Fibroblast of lung (primary cell): ENCODE measurements around the gene CX3CL1. TPM values are rescaled to one million over a fixed set of nuclear protein-coding genes. Genes with fewer than 3 reads are reported as not detected.

Source experiments
- DNase-seq, 2 donors: peaks; one replicate each; pipeline versions ENCODE4 v3.0.0 to v3.0.0-alpha.2; 2010; ENCODE audit warnings: low read depth in 2 of 2
- H2AFZ ChIP-seq: 2 replicates; pipeline ENCODE4 v1.5.1; 2012; ENCODE audit warnings: low read length, control low read depth, inconsistent platforms
- H3K27ac ChIP-seq: 2 replicates; pipeline ENCODE4 v1.5.1; 2011; ENCODE audit warnings: low read length, control low read depth; ENCODE audit not compliant: insufficient read depth
- H3K27me3 ChIP-seq: 2 replicates; pipeline ENCODE4 v1.5.1; 2011; ENCODE audit warnings: mild to moderate bottlenecking, low read length; ENCODE audit not compliant: control insufficient read depth, insufficient read depth
- H3K36me3 ChIP-seq: 2 replicates; pipeline ENCODE4 v1.5.1; 2011; ENCODE audit warnings: low read length; ENCODE audit not compliant: control insufficient read depth, insufficient read depth
- H3K4me1 ChIP-seq: 2 replicates; pipeline ENCODE4 v1.5.1; 2011; ENCODE audit warnings: low read length; ENCODE audit not compliant: control insufficient read depth, insufficient read depth; ENCODE audit errors: extremely low read depth
- H3K4me2 ChIP-seq: 2 replicates; pipeline ENCODE4 v1.5.1; 2011; ENCODE audit warnings: low read length, control low read depth; ENCODE audit not compliant: insufficient read depth; ENCODE audit errors: extremely low read depth
- H3K4me3 ChIP-seq, 4 experiments: fragments of 200-600 bp in 1 of 4; sonication (generic) in 1 of 4; replicated peaks in 1 of 4; 2 replicates each; pipeline ENCODE4 v1.5.1; 2011 to 2016; ENCODE audit warnings: low read length in 4 of 4, low read depth in 3 of 4, mild to moderate bottlenecking in 3 of 4, control low read depth in 2 of 4, inconsistent platforms in 1 of 4, mixed read lengths in 1 of 4; ENCODE audit not compliant: insufficient read depth in 1 of 4; ENCODE audit errors: control extremely low read depth in 1 of 4
- H3K79me2 ChIP-seq: 2 replicates; pipeline ENCODE4 v1.5.1; 2012; ENCODE audit warnings: mild to moderate bottlenecking, low read length, inconsistent platforms; ENCODE audit not compliant: control insufficient read depth, insufficient read depth
- H3K9ac ChIP-seq: 2 replicates; pipeline ENCODE4 v1.5.1; 2011; ENCODE audit warnings: mild to moderate bottlenecking, low read length, control low read depth; ENCODE audit not compliant: insufficient read depth
- H3K9me3 ChIP-seq: 2 replicates; pipeline ENCODE4 v1.5.1; 2012; ENCODE audit warnings: low read depth, low read length; ENCODE audit not compliant: control insufficient read depth, insufficient read depth
- H4K20me1 ChIP-seq: 2 replicates; pipeline ENCODE4 v1.5.1; 2011; ENCODE audit warnings: low read length; ENCODE audit not compliant: control insufficient read depth, insufficient read depth; ENCODE audit errors: extremely low read depth
- EZH2 ChIP-seq: IDR thresholded peaks from 2 replicates; pipeline ENCODE4 v1.5.1; 2012; ENCODE audit warnings: low read length, control low read depth, mild to moderate bottlenecking; ENCODE audit errors: missing control alignments
- polyA plus RNA-seq, 2 donors: library from polyadenylated mRNA; depleted of rRNA in 1 of 2; stranded (reverse) in 1 of 2; unstranded in 1 of 2; fragments of >200 nt; gene quantifications; 2 replicates each; pipeline ENCODE4 v1.2.1, GENCODE V29; 2011 to 2012; ENCODE audit warnings: missing spikeins in 1 of 2
- total RNA-seq: library from RNA; depleted of rRNA; stranded (reverse); fragments of >200 nt; gene quantifications from 2 replicates; pipeline ENCODE4 v1.2.1, GENCODE V29; 2014
- TF ChIP-seq, protein P1 (sequence below), 2 donors: IDR thresholded peaks in 1 of 2; conservative IDR thresholded peaks in 1 of 2; 1 replicate in 1 of 2; 2 replicates in 1 of 2; pipeline ENCODE4 v1.5.1; 2011 to 2012; ENCODE audit warnings: low read length in 2 of 2, control low read depth in 1 of 2, inconsistent platforms in 1 of 2, low read depth in 1 of 2, mild to moderate bottlenecking in 1 of 2

The CX3CL1 gene
- total and polyA plus RNA-seq, 2 donors (not counting 1 experiment from before 2014, with no cell fraction given) = not detected

DNA sequence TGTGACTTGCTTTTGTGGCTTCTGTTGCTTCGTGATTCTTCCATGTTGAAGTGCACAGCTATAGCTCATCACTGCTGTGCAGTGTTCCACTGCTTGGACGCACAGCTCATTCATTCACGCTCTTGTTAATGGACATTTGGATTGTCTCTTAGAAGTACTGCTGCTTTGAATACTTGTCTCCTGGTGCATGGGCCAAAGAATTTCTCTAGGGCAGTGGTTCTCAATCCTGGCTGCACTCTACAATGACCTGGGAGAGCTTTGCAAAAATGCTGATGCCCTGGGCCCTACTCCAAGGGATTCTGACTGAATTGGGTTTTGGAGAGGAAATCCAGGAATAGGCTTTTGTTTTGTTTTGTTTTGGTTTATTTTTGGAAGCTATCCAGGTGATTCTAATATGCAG is 52.3 kb downstream of the CX3CL1 start:
- H3K36me3 ChIP-seq = peaks cover 5% of the 10 kb centered on the region
- no peaks in the 10 kb centered on the region for H3K79me2 ChIP-seq
- no peak overlapping the region for H3K4me3 ChIP-seq
- DNase-seq = no peak
- no peak overlapping the region for H3K9ac ChIP-seq
- H4K20me1 ChIP-seq = no peaks in the 10 kb centered on the region
- no peaks in the 10 kb centered on the region for H3K27me3 ChIP-seq
- no peak overlapping the region for H3K27ac ChIP-seq
- TF ChIP-seq EZH2 = no peak
- TF ChIP-seq, protein P1, sequence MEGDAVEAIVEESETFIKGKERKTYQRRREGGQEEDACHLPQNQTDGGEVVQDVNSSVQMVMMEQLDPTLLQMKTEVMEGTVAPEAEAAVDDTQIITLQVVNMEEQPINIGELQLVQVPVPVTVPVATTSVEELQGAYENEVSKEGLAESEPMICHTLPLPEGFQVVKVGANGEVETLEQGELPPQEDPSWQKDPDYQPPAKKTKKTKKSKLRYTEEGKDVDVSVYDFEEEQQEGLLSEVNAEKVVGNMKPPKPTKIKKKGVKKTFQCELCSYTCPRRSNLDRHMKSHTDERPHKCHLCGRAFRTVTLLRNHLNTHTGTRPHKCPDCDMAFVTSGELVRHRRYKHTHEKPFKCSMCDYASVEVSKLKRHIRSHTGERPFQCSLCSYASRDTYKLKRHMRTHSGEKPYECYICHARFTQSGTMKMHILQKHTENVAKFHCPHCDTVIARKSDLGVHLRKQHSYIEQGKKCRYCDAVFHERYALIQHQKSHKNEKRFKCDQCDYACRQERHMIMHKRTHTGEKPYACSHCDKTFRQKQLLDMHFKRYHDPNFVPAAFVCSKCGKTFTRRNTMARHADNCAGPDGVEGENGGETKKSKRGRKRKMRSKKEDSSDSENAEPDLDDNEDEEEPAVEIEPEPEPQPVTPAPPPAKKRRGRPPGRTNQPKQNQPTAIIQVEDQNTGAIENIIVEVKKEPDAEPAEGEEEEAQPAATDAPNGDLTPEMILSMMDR (conservative IDR thresholded peaks at IDR 0.05 in 1 of 2, IDR thresholded peaks at IDR 0.05 in 1 of 2; ENCODE audit: low read depth in 1 of 2, low read length in 2 of 2) = no peak
- H2AFZ ChIP-seq = no peak overlapping the region
- H3K9me3 ChIP-seq = no peaks in the 10 kb centered on the region
- H3K4me1 ChIP-seq = peaks cover 5% of the 10 kb centered on the region
- no peak overlapping the region for H3K4me2 ChIP-seq

DNA sequence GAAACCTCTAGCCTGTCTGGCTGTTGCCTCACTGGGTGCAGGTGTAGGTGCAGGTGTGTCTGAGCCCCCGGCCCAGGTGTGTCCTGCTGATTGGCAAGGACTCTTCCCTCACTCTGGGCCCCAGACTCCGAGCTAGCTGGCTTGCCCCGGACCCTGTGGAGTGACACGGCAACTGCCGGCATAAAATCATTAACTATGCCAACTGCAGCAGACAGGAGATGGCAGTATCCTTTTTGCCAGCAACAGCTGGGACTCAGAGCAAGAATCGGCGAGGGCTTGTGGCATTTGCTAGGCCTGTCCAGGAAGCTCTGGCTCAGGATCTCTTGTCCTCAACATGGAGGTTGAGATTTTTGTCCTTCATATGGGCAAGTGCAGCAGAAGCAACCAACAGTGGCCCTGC is 54.1 kb downstream of the CX3CL1 start:
- Histone ChIP-seq H3K27ac (no peak overlapping the region), H3K36me3 (peaks cover 8% of the 10 kb centered on the region), H3K79me2 (no peaks in the 10 kb centered on the region), H3K9ac (no peak overlapping the region), H4K20me1 (no peaks in the 10 kb centered on the region), H3K27me3 (no peaks in the 10 kb centered on the region), H3K4me1 (peaks cover 5% of the 10 kb centered on the region), H3K9me3 (no peaks in the 10 kb centered on the region), H3K4me2 (no peak overlapping the region), H3K4me3 (no peak overlapping the region), H2AFZ (no peak overlapping the region)
- DNase-seq = no peak
- TF ChIP-seq, protein P1 (conservative IDR thresholded peaks at IDR 0.05 in 1 of 2, IDR thresholded peaks at IDR 0.05 in 1 of 2; ENCODE audit: low read depth in 1 of 2, low read length in 2 of 2) = no peak
- no peak for TF ChIP-seq EZH2

DNA sequence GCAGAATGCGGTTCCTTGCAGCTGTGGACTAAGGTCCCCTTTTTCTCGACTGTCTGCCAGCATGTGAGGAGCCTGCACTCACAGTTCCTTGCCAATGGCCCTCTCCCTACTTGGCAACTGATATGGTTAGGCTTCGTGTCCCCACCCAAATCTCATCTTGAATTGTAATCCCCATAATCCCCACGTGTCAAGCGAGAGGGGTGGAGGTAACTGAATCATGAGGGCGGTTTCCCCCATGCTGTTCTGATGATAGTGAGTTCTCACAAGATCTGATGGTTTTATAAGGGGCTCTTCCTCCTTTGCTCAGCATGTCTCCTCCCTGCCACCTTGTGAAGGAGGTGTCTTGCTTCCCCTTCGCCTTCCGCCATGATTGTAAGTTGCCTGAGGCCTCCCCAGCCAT is 55.0 kb downstream of the CX3CL1 start:
- no peak overlapping the region for H3K4me2 ChIP-seq
- no peaks in the 10 kb centered on the region for H3K27me3 ChIP-seq
- no peaks in the 10 kb centered on the region for H4K20me1 ChIP-seq
- TF ChIP-seq, protein P1 (conservative IDR thresholded peaks at IDR 0.05 in 1 of 2, IDR thresholded peaks at IDR 0.05 in 1 of 2; ENCODE audit: low read depth in 1 of 2, low read length in 2 of 2) = no peak
- no peak for TF ChIP-seq EZH2
- H3K9ac ChIP-seq = no peak overlapping the region
- no peaks in the 10 kb centered on the region for H3K9me3 ChIP-seq
- H3K4me3 ChIP-seq = no peak overlapping the region
- DNase-seq = no peak
- H3K36me3 ChIP-seq = peaks cover 9% of the 10 kb centered on the region
- H3K27ac ChIP-seq = no peak overlapping the region
- no peaks in the 10 kb centered on the region for H3K79me2 ChIP-seq
- H2AFZ ChIP-seq = no peak overlapping the region
- H3K4me1 ChIP-seq = peaks cover 1% of the 10 kb centered on the region
